GM23248 (cell line): ENCODE measurements around the gene ASB2. TPM values are rescaled to one million over a fixed set of nuclear protein-coding genes. Genes with fewer than 3 reads are reported as not detected.

Experiments
- DNase-seq: peaks from one replicate; pipeline ENCODE4 v3.0.0-alpha.2; 2015
- H2AFZ ChIP-seq: fragments of 200-600 bp; sonication (generic); 2 replicates; pipeline ENCODE4 v1.6.1; 2016; ENCODE audit warnings: antibody characterized with exemption
- H3F3A ChIP-seq: fragments of 200-600 bp; sonication (generic); 2 replicates; pipeline ENCODE4 v1.6.1; 2016; ENCODE audit warnings: mild to moderate bottlenecking, antibody characterized with exemption, mixed run types; ENCODE audit not compliant: insufficient read depth
- H3K27ac ChIP-seq: fragments of 200-600 bp; sonication (generic); 2 replicates; pipeline ENCODE4 v1.5.1; 2016; ENCODE audit warnings: mild to moderate bottlenecking
- H3K27me3 ChIP-seq: fragments of 200-600 bp; sonication (generic); replicated peaks from 2 replicates; pipeline ENCODE4 v1.6.1; 2016; ENCODE audit warnings: mild to moderate bottlenecking; ENCODE audit not compliant: insufficient read depth
- H3K36me3 ChIP-seq: fragments of 200-600 bp; sonication (generic); 2 replicates; pipeline ENCODE4 v1.6.1; 2016; ENCODE audit warnings: low read depth, mild to moderate bottlenecking
- H3K4me1 ChIP-seq: fragments of 200-600 bp; sonication (generic); 2 replicates; pipeline ENCODE4 v1.6.1; 2016; ENCODE audit warnings: mild to moderate bottlenecking; ENCODE audit not compliant: insufficient read depth
- H3K4me2 ChIP-seq: fragments of 200-600 bp; sonication (generic); one replicate; pipeline ENCODE4 v1.6.1; 2016; ENCODE audit warnings: mild to moderate bottlenecking; ENCODE audit not compliant: unreplicated experiment
- H3K4me3 ChIP-seq: fragments of 200-600 bp; sonication (generic); 2 replicates; pipeline ENCODE4 v1.5.1; 2016; ENCODE audit warnings: mild to moderate bottlenecking
- H3K79me2 ChIP-seq: fragments of 200-600 bp; sonication (generic); 2 replicates; pipeline ENCODE4 v1.6.1; 2016; ENCODE audit warnings: mild to moderate bottlenecking; ENCODE audit not compliant: insufficient read depth
- H3K9ac ChIP-seq: fragments of 200-600 bp; sonication (generic); 2 replicates; pipeline ENCODE4 v1.6.1; 2016; ENCODE audit warnings: mild to moderate bottlenecking
- H3K9me2 ChIP-seq: fragments of 200-600 bp; sonication (generic); 2 replicates; pipeline ENCODE4 v1.6.1; 2016; ENCODE audit warnings: mixed run types, mild to moderate bottlenecking, moderate library complexity; ENCODE audit not compliant: insufficient read depth
- H3K9me3 ChIP-seq: fragments of 200-600 bp; sonication (generic); one replicate; pipeline ENCODE4 v1.6.1; 2017; ENCODE audit warnings: low read depth
- H4K20me1 ChIP-seq: fragments of 200-600 bp; sonication (generic); 2 replicates; pipeline ENCODE4 v1.6.0; 2016; ENCODE audit not compliant: insufficient read depth
- EZH2 ChIP-seq: fragments of 200-600 bp; sonication (generic); IDR thresholded peaks from 2 replicates; pipeline ENCODE4 v1.6.1; 2018; ENCODE audit warnings: antibody characterized with exemption, mild to moderate bottlenecking; ENCODE audit not compliant: insufficient read depth, poor library complexity, severe bottlenecking
- EZH2phosphoT487 ChIP-seq: fragments of 200-600 bp; sonication (generic); IDR thresholded peaks from 2 replicates; pipeline ENCODE4 v1.6.1; 2018; ENCODE audit warnings: antibody characterized with exemption, moderate library complexity, mild to moderate bottlenecking, low read depth; ENCODE audit not compliant: insufficient read depth
- WGBS, 2 experiments: methylation state at CpG; one replicate each; pipeline ENCODE4 v1.1.6; 2015 to 2017; ENCODE audit warnings: low lambda C conversion rate in 2 of 2, low coverage in 1 of 2; ENCODE audit errors: missing lambda C conversion rate in 2 of 2; 5-methylcytosine and 5-hydroxymethylcytosine counted together
- in situ Hi-C: fragments of 300-500 bp; cut with MboI; formaldehyde crosslinking; loops from 2 replicates; pipeline ENCODE4 v1.15.0; 2020
- polyA plus RNA-seq: library from polyadenylated mRNA; unstranded; fragments of >200 nt; fragmentation: Nextera tagmentation; extraction: Ambion mirVana; gene quantifications from 2 replicates; pipeline ENCODE4 v1.2.1, GENCODE V29; 2016
- total RNA-seq: library from RNA; depleted of rRNA; stranded (reverse); fragments of >200 nt; shearing (Covaris generic); gene quantifications from 2 replicates; pipeline ENCODE4 v1.2.3, GENCODE V29; 2014

Gene ASB2
- total and polyA plus RNA-seq, 2 experiments from 2014 or later = 0.06 TPM; not detected in 1

- no peak overlapping the region for H3K9ac ChIP-seq
- 0 out of 2 replicates have a peak, but pooled peaks cover 13% of the 10 kb centered on the region for H3K27me3 ChIP-seq
- no peaks in the 10 kb centered on the region for H3K79me2 ChIP-seq
- no peak overlapping the region for H2AFZ ChIP-seq
- WGBS, 2 experiments = 64 to 68% methylated on average over 11 of the region's 11 CpGs
- H3K27ac ChIP-seq = no peak overlapping the region
- no peak overlapping the region for H3K4me2 ChIP-seq
- in situ Hi-C loops = no loop called here
- H4K20me1 ChIP-seq = no peaks in the 10 kb centered on the region
- no peaks in the 10 kb centered on the region for H3K9me2 ChIP-seq
- peak; percentile 24 for DNase-seq
- H3K9me3 ChIP-seq = no peaks in the 10 kb centered on the region
- no peaks in the 10 kb centered on the region for H3K36me3 ChIP-seq
- TF ChIP-seq EZH2 (no peak), EZH2phosphoT487 (no peak)
- H3K4me3 ChIP-seq = no peak overlapping the region
- H3F3A ChIP-seq = peaks cover 6% of the 10 kb centered on the region; the same call in 1 of the 2 replicates
- peaks cover 19% of the 10 kb centered on the region for H3K4me1 ChIP-seq
Observed at GRCh38 chr14:93980456-93981201, 4.3 kb upstream of the ASB2 start.

- in situ Hi-C loops = no loop called here
- Histone ChIP-seq H2AFZ (no peak overlapping the region), H3K27me3 (0 out of 2 replicates have a peak, but pooled peaks cover 13% of the 10 kb centered on the region), H3K9ac (no peak overlapping the region), H3F3A (no peaks in the 10 kb centered on the region), H3K27ac (no peak overlapping the region), H3K9me3 (no peaks in the 10 kb centered on the region), H4K20me1 (no peaks in the 10 kb centered on the region), H3K36me3 (no peaks in the 10 kb centered on the region), H3K4me2 (no peak overlapping the region), H3K79me2 (no peaks in the 10 kb centered on the region), H3K4me1 (peaks cover 1% of the 10 kb centered on the region; the same call in 1 of the 2 replicates), H3K9me2 (no peaks in the 10 kb centered on the region), H3K4me3 (no peak overlapping the region)
- 43 to 52% methylated on average over 4 of the region's 4 CpGs for WGBS, 2 experiments
- TF ChIP-seq EZH2 (no peak), EZH2phosphoT487 (no peak)
- no peak for DNase-seq
Observed at GRCh38 chr14:93978735-93979134, 2.4 kb upstream of the ASB2 start.

- in situ Hi-C loops = no loop called here
- H3K4me1 ChIP-seq = no peaks in the 10 kb centered on the region
- WGBS, 2 experiments = 81 to 86% methylated on average over 11 of the region's 11 CpGs
Observed at GRCh38 chr14:93977790-93978581, 1.6 kb upstream of the ASB2 start.

GRCh38 chr14:93977171-93977570 lies 801 bp upstream of the ASB2 start:
- H3K27ac ChIP-seq = no peak overlapping the region
- no peaks in the 10 kb centered on the region for H3K9me3 ChIP-seq
- no peaks in the 10 kb centered on the region for H3K36me3 ChIP-seq
- H4K20me1 ChIP-seq = no peaks in the 10 kb centered on the region
- no peak overlapping the region for H3K4me2 ChIP-seq
- no peak overlapping the region for H2AFZ ChIP-seq
- H3K9me2 ChIP-seq = no peaks in the 10 kb centered on the region
- no peak for DNase-seq
- H3K4me3 ChIP-seq = no peak overlapping the region
- no peaks in the 10 kb centered on the region for H3K79me2 ChIP-seq
- in situ Hi-C loops = no loop called here
- H3K9ac ChIP-seq = no peak overlapping the region
- no peak for TF ChIP-seq EZH2
- TF ChIP-seq EZH2phosphoT487 = no peak
- 49 to 54% methylated on average over 5 of the region's 5 CpGs for WGBS, 2 experiments
- 0 out of 2 replicates have a peak, but pooled peaks cover 13% of the 10 kb centered on the region for H3K27me3 ChIP-seq
- H3F3A ChIP-seq = no peaks in the 10 kb centered on the region
- H3K4me1 ChIP-seq = no peaks in the 10 kb centered on the region

More at GRCh38 chr14:93977790-93978581, 1.6 kb upstream of the ASB2 start:
- Histone ChIP-seq H3K36me3 (no peaks in the 10 kb centered on the region), H3F3A (no peaks in the 10 kb centered on the region), H2AFZ (no peak overlapping the region), H3K4me3 (no peak overlapping the region), H3K27ac (no peak overlapping the region), H4K20me1 (no peaks in the 10 kb centered on the region), H3K9me2 (no peaks in the 10 kb centered on the region), H3K79me2 (no peaks in the 10 kb centered on the region), H3K27me3 (0 out of 2 replicates have a peak, but pooled peaks cover 13% of the 10 kb centered on the region), H3K9ac (no peak overlapping the region), H3K9me3 (no peaks in the 10 kb centered on the region), H3K4me2 (no peak overlapping the region)
- no peak for DNase-seq
- TF ChIP-seq EZH2phosphoT487 = no peak
- no peak for TF ChIP-seq EZH2
